ENCODE results near the gene PTPRE. TPM values are rescaled to one million over a fixed set of nuclear protein-coding genes. Genes with fewer than 3 reads are reported as not detected.

PTPRE gene
- total RNA-seq, 4 donors from 2014 or later: 28.1 to 89.7 (median 54.2) TPM

DNA sequence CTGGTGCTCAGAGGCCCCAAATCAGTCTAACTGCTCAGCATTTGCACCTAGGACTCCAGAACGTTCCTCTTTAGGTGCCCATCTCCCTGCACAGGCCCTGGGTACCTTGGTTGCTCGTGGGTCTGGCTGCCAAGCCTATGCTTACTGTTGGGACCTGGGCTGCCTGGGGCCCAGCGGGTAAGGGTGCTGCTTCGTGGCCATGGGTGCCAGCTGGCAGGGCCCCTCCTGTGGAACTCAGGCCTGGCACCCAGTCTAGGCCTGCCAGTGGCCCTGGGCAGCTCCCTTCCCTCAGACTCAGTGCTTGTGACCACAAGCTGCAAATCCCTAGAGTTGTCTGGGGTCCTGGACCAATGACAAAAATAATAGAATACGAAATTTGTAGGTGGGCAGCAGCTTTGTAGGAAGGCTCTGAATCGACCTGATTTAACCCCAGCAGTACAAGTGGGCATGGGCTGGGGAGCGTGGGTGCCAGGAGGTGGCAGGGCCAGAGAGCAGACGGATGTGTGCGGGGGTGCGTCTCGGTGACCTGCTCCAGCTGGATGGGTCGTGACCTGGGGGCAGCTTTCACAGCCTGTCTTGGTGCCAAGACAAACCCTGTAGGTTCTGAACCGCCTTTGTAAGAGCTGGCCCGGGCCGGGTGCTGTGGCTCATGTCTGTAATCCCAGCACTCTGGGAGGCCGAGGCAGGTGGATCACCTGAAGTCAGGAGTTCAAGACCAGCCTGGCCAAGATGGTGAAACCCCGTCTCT lies 149.6 kb downstream of the PTPRE start:
- ATAC-seq (ENCODE audit: low FRiP score) (no peak), DNase-seq (ENCODE audit: low spot score) (no peak)

DNA sequence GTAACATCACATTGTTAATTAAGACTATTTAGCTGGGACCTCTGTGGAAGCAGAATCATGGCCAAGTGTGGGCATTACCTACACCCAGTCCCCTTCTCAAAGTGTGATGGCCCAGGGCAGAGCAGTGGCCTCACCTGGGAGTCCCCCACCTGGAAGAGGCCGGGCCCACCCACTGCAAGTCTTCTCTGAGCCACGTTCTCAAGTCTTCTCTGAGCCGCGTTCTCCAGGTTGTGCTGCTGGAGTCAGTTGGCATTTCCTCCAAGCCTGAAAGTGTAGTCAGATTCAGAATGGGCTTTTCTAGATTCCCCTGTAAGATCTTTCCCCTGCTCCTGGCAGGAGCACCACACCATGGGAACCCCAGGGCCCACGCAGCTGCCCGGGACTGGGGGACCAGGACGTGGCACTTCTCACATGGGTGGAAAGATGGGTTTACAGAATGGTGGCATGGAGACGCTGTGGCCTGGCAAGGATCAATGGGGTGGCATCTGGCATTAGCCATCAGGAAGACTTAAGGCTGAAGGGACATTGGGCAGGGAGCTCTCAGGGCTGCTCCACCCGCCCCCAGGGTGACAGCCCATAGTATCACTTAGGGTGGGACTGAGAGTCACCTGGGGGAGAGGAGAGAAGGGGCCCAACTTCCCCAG lies 151.3 kb downstream of the PTPRE start:
- TF ChIP-seq, protein P1, sequence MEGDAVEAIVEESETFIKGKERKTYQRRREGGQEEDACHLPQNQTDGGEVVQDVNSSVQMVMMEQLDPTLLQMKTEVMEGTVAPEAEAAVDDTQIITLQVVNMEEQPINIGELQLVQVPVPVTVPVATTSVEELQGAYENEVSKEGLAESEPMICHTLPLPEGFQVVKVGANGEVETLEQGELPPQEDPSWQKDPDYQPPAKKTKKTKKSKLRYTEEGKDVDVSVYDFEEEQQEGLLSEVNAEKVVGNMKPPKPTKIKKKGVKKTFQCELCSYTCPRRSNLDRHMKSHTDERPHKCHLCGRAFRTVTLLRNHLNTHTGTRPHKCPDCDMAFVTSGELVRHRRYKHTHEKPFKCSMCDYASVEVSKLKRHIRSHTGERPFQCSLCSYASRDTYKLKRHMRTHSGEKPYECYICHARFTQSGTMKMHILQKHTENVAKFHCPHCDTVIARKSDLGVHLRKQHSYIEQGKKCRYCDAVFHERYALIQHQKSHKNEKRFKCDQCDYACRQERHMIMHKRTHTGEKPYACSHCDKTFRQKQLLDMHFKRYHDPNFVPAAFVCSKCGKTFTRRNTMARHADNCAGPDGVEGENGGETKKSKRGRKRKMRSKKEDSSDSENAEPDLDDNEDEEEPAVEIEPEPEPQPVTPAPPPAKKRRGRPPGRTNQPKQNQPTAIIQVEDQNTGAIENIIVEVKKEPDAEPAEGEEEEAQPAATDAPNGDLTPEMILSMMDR (IDR thresholded peaks at IDR 0.05): no peak
- ATAC-seq (ENCODE audit: low FRiP score): no peak
- DNase-seq (ENCODE audit: low spot score): no peak

More for the DNA sequence above, 149.6 kb downstream of the PTPRE start:
- TF ChIP-seq, protein P1 (IDR thresholded peaks at IDR 0.05): no peak

DNA sequence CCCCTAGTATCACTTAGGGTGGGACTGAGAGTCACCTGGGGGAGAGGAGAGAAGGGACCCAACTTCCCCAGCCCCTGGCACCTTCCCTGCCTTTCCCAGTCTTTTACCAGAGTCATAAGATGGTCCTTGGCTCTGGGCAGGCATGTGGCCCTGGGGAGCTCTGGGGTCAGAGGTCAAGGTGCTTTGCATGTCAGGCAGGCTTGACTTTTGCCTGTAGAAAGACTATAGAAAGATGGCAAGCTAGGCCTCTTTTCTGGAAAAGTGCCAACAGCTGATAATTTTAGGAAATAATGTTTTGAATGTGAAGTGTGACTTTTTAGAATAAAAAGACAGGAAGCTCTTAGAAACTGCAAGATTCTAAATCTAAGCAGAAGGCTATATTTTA lies 151.8 kb downstream of the PTPRE start:
- TF ChIP-seq, protein P1 (IDR thresholded peaks at IDR 0.05): no peak
- DNase-seq (ENCODE audit: low spot score) (no peak), ATAC-seq (ENCODE audit: low FRiP score) (no peak)

DNA sequence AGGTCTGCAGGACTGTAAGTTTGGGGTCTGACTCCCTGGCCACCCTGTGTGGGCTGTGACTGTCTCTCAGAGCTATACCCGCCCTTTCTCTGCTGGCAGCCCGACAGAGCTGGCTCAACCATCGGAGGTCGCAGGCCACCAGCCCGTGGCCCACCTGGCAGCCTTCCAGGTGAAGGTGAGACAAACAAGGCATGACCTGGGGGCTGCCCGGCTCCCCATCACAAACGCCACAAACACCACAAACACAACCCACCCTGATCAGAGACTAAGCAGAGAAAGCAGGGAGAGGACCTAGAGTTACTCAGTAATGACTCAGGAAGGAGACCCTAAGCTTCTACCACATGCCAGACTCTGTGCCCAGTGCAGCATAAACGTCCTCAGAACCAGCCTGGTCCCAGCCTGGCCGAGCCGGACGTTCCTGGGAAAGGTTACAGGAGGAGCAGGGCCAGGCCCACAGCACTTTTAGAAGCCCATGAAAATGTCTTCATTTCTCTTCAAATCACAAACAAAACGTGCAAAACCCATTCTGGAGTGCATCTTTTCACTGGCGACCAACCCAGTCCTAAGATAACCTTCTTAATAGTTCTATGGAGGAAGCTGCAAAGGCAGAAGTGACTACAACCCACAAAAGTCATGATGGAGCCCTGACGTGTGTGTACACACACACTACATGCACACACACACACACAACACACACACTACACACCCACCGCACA lies 152.5 kb downstream of the PTPRE start:
- DNase-seq (ENCODE audit: low spot score) (no peak), ATAC-seq (ENCODE audit: low FRiP score) (no peak)

DNA sequence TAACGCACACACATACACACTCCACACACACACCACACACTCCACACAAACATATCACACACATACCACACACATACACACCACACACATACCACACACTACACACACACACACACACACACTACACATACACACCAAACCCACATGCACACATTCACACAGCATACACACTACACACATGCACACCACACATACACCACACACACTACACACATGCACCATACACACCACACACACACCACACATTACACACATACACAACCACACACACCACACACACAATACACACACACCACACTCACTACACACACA lies 153.0 kb downstream of the PTPRE start:
- TF ChIP-seq, protein P1 (IDR thresholded peaks at IDR 0.05): no peak
- DNase-seq (ENCODE audit: low spot score) (no peak), ATAC-seq (ENCODE audit: low FRiP score) (no peak)

More for the DNA sequence above, 152.5 kb downstream of the PTPRE start:
- TF ChIP-seq, protein P1 (IDR thresholded peaks at IDR 0.05): no peak

DNA sequence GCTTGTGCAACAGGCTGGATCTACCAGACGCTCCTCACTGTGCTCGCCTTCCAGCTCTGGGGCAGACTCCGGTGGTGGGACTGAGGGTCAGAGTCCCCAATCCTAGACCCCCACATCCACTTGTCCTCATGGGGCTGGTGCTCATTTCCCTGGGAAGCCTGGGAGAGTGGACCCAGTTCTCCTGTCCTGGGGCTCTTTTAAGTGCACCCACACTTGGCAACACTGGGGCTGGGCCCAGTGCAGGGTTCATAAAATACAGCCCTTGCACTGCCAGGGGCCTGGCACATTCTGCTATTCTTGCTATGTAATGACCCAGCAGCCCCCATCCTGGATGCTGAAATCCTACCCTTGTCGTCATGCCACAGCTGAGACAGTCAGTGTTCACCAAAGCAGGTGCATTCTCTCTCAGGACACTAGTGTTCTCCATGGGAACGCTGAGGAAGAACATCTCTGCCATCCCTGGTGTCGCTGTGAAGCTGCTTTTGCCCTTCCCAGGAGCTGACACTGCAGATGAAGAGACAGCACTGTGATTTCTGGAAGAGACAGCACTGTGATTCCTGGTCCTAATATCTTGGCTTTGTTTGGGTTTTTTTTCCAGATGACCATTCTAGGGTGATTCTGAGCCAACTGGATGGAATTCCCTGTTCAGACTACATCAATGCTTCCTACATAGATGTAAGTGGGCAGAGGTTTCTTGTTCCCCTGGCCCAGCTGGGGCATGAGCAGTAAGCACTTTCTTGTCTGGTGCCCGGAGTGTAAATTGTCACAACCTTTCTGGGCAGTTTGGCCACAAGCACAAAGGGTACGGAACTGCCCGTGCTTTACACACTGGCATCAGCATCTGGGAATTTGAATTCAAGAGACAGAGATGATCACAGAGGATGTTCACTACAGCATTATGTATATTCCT lies 153.7 kb downstream of the PTPRE start:
- DNase-seq (ENCODE audit: low spot score) (no peak), ATAC-seq (ENCODE audit: low FRiP score) (no peak)
- TF ChIP-seq, protein P1 (IDR thresholded peaks at IDR 0.05): no peak

Data from omental fat pad (tissue), 4 donors.